Measurements from ENCODE around the gene KLK10. TPM values are rescaled to one million over a fixed set of nuclear protein-coding genes. Genes with fewer than 3 reads are reported as not detected.

KLK10 gene
- total RNA-seq, 1 donor from 2014 or later = not detected

DNA sequence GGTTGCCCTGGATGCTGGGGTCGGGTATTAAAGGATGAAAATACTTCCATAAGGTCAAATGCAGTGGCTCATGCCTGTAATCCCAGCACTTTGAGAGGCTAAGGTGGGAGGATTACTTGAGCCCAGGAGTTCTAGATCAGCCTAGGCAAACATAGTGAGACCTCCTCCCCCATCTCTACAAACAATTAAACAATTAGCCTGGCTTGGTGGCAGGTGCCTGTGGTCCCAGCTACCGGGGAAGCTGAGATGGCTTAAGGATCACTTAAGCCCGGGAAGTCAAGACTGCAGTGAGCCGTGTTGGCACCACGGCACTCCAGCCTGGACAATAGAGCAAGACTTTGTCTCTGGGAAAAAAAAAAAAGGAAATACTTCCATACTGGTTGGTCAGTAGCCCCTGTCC is 5.4 kb upstream of the KLK10 start:
- no peaks in the 10 kb centered on the region for H3K36me3 Mint-ChIP-seq (ENCODE audit: low read depth)
- TF ChIP-seq, protein P1, sequence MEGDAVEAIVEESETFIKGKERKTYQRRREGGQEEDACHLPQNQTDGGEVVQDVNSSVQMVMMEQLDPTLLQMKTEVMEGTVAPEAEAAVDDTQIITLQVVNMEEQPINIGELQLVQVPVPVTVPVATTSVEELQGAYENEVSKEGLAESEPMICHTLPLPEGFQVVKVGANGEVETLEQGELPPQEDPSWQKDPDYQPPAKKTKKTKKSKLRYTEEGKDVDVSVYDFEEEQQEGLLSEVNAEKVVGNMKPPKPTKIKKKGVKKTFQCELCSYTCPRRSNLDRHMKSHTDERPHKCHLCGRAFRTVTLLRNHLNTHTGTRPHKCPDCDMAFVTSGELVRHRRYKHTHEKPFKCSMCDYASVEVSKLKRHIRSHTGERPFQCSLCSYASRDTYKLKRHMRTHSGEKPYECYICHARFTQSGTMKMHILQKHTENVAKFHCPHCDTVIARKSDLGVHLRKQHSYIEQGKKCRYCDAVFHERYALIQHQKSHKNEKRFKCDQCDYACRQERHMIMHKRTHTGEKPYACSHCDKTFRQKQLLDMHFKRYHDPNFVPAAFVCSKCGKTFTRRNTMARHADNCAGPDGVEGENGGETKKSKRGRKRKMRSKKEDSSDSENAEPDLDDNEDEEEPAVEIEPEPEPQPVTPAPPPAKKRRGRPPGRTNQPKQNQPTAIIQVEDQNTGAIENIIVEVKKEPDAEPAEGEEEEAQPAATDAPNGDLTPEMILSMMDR (IDR thresholded peaks at IDR 0.05) = no peak
- ATAC-seq (ENCODE audit: low read depth) (no peak), DNase-seq (no peak)
- no peak overlapping the region for H3K27ac Mint-ChIP-seq
- intact Hi-C loops (cut with micrococcal nuclease) = no loop called here
- POLR2A ChIA-PET = no interaction called here
- no peak overlapping the region for H3K4me3 Mint-ChIP-seq
- peaks cover 25% of the 10 kb centered on the region for H3K27me3 Mint-ChIP-seq
- no peaks in the 10 kb centered on the region for H3K9me3 Mint-ChIP-seq
- no peaks in the 10 kb centered on the region for H3K4me1 Mint-ChIP-seq
- CTCF ChIA-PET = no interaction called here

DNA sequence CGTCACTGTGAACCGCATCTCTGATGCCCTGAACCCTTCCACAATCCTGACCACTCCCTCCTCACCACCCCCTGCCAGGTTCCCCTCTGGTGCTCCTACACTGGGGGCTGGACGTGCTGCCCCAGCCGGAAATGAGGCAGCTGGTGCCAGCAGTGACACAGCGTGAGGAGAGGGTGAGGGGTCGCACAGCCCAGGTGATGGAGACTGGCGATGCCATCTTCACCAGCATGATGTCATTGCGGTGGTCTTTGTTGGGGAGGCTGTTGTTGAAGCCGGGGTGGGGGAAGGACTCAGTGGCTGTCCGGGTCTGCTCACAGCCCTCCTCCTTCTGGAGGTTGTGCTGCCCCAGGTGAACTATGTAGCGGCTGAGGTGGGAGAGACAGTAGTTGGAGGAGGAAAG is 4.4 kb upstream of the KLK10 start:
- ChIA-PET POLR2A (no interaction called here), CTCF (no interaction called here)
- DNase-seq = no peak
- no peaks in the 10 kb centered on the region for H3K36me3 Mint-ChIP-seq (ENCODE audit: low read depth)
- TF ChIP-seq, protein P1 (IDR thresholded peaks at IDR 0.05) = no peak
- no peaks in the 10 kb centered on the region for H3K9me3 Mint-ChIP-seq
- intact Hi-C loops (cut with micrococcal nuclease) = no loop called here
- H3K4me1 Mint-ChIP-seq = no peaks in the 10 kb centered on the region
- no peak for ATAC-seq (ENCODE audit: low read depth)
- no peak overlapping the region for H3K27ac Mint-ChIP-seq
- H3K4me3 Mint-ChIP-seq = no peak overlapping the region
- H3K27me3 Mint-ChIP-seq = peaks cover 24% of the 10 kb centered on the region

DNA sequence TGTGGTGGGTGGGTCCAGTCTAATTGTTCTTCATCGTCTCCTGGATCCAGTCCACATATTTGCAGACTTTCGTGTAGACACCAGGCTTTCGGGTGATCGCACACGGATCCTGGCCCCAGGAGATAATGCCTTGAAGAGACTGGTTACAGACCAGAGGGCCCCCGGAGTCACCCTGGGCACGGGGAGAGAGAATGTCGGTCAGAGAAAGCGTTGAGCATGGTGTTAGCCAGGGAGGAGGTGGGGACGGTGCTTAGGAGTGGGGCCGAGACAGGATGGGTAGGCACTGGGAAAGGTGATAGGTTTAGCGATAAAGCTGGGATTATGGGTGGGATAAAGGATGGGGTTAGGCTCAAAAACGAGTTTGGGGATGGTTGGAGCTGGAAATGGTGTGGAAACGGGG is 3.0 kb upstream of the KLK10 start:
- peaks cover 4% of the 10 kb centered on the region for H3K4me1 Mint-ChIP-seq
- no peak overlapping the region for H3K27ac Mint-ChIP-seq
- ATAC-seq (ENCODE audit: low read depth) (no peak), DNase-seq (no peak)
- H3K9me3 Mint-ChIP-seq = no peaks in the 10 kb centered on the region
- TF ChIP-seq, protein P1 (IDR thresholded peaks at IDR 0.05) = no peak
- ChIA-PET CTCF (no interaction called here), POLR2A (interaction anchor here (0.6 kb wide), 1 partner anchor 1919 kb away, joined by 3 read pairs; no protein-coding TSS in a partner anchor)
- H3K27me3 Mint-ChIP-seq = peaks cover 33% of the 10 kb centered on the region
- H3K4me3 Mint-ChIP-seq = no peak overlapping the region
- intact Hi-C loops (cut with micrococcal nuclease) = no loop called here
- no peaks in the 10 kb centered on the region for H3K36me3 Mint-ChIP-seq (ENCODE audit: low read depth)

DNA sequence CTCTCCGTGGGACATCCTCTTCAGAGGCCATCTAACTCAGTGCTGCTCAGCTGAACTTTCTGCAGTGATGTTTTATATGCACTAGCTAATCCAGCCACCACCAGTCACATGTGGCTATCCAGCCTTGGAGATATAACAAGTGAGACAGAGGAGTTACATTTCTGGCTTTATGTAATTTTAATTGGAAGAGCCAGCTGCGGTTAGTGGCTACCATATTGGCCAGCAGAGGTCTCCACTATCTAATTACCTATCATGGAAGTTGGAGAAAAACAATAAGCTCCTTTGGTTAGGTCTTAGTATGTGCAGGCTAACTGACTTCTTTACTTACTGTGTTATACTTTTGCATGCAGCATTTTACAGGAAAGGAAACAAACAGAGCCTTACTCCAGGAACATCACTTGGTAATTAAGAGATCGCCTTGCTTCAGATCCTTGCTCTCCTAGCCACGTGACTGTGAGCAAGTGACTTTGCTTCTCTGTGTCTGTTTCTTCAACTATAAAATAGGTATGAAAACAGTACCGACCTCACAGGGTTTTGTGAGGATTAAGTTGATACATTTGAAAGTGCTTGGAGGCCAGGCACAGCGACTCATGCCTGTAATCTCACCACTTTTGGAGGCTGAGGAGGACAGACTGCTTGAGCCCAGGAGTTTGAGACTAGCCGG is 1.6 kb upstream of the KLK10 start:
- ChIA-PET CTCF (interaction anchor here (1.6 kb wide), 1 partner anchor 147 kb away, joined by 5 read pairs; no protein-coding TSS in a partner anchor), POLR2A (interaction anchor here (0.6 kb wide), 1 partner anchor 204 kb away, joined by 3 read pairs; no protein-coding TSS in a partner anchor)
- Mint-ChIP-seq H3K9me3 (no peaks in the 10 kb centered on the region), H3K27ac (no peak overlapping the region), H3K4me3 (no peak overlapping the region), H3K36me3 (ENCODE audit: low read depth) (no peaks in the 10 kb centered on the region), H3K4me1 (peaks cover 7% of the 10 kb centered on the region), H3K27me3 (peaks cover 39% of the 10 kb centered on the region)
- TF ChIP-seq, protein P1 (IDR thresholded peaks at IDR 0.05) = no peak
- intact Hi-C loops (cut with micrococcal nuclease) = no loop called here
- DNase-seq = no peak
- no peak for ATAC-seq (ENCODE audit: low read depth)

DNA sequence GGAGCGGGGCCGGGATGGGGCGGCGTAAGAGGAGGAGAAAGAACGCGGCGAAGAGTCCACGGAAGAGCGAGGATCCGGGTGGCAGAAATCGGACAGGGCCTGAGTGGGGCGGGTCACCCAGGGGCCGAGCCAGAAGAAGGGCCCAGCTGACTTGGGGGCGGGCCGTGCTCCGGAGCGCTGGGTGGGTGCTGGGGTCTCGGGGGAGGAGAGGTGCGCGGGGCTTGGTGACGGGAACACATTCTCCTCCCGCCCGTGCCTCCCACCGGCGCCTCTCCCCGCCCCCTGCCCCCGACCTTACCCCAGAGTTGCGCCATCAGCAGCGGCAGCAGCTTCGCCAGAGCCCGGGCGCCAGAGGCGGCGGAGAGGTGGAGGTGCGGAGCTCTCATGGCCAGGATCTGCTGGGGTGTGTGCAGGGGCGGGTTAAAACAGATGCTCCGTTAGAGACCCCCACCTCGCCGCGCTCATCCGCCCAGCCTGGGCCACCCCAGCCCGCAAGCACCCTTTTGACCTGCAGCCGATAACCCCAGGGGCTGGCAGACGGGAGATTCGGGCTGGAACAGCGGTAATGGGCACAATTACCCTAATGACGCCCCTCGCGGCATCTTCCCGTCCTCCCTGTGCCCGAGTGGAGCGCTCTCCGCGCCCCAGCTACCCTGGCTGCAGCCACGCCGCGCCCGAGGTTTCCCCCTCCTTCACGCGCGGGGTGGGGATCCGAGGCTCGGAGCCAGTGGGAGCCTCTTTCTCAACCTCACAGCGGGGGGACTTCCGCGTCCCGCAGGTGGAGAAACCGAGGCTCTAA is 565 bp downstream of the KLK10 start:
- Mint-ChIP-seq H3K27ac (no peak overlapping the region), H3K4me1 (peaks cover 10% of the 10 kb centered on the region), H3K9me3 (no peaks in the 10 kb centered on the region), H3K36me3 (ENCODE audit: low read depth) (no peaks in the 10 kb centered on the region), H3K27me3 (peaks cover 57% of the 10 kb centered on the region), H3K4me3 (peak overlapping the region; percentile 35)
- ChIA-PET POLR2A (no interaction called here), CTCF (no interaction called here)
- ATAC-seq (ENCODE audit: low read depth) = no peak
- DNase-seq = no peak
- intact Hi-C loops (cut with micrococcal nuclease) = no loop called here
- TF ChIP-seq, protein P1 (IDR thresholded peaks at IDR 0.05) = no peak
